HG03575 (cell line): ENCODE data around the gene ZNF500.

Source experiments
- ATAC-seq: cut with Tn5 transposase; IDR thresholded peaks from one replicate; pipeline ENCODE4 v1.9.1; 2021; ENCODE audit not compliant: unreplicated experiment, insufficient number of reproducible peaks, low FRiP score; ENCODE audit errors: extremely low read depth

ZNF500 gene

GRCh38 chr16:4726616-4727015 is 40.3 kb downstream of the ZNF500 start:
- no peak for ATAC-seq

- ATAC-seq, result no peak
These were observed 42.2 kb downstream of the ZNF500 start for GRCh38 chr16:4724661-4725270.

- no peak for ATAC-seq
These were observed 43.7 kb downstream of the ZNF500 start for GRCh38 chr16:4723071-4723767.

- no peak for ATAC-seq
These were observed 48.5 kb downstream of the ZNF500 start for GRCh38 chr16:4718466-4718865.

GRCh38 chr16:4714996-4715395 is 52.0 kb downstream of the ZNF500 start:
- no peak for ATAC-seq

- ATAC-seq, result no peak
These were observed 53.1 kb downstream of the ZNF500 start for GRCh38 chr16:4713663-4714501.

GRCh38 chr16:4709481-4709880 is 57.5 kb downstream of the ZNF500 start:
- ATAC-seq, result no peak

GRCh38 chr16:4706871-4707270 is 60.1 kb downstream of the ZNF500 start:
- ATAC-seq, result no peak

- ATAC-seq, result no peak
These were observed 62.0 kb downstream of the ZNF500 start for GRCh38 chr16:4704913-4705312.

- no peak for ATAC-seq
These were observed 62.5 kb downstream of the ZNF500 start for GRCh38 chr16:4704491-4704890.

- ATAC-seq, result no peak
These were observed 63.1 kb downstream of the ZNF500 start for GRCh38 chr16:4703906-4704305.

GRCh38 chr16:4702466-4702808 is 64.5 kb downstream of the ZNF500 start:
- no peak for ATAC-seq

GRCh38 chr16:4701791-4702465 is 65.0 kb downstream of the ZNF500 start:
- no peak for ATAC-seq

- ATAC-seq, result no peak
These were observed 65.8 kb downstream of the ZNF500 start for GRCh38 chr16:4700997-4701743.

- ATAC-seq, result no peak
These were observed 66.5 kb downstream of the ZNF500 start for GRCh38 chr16:4700380-4700996.

- ATAC-seq, result no peak
These were observed 67.9 kb downstream of the ZNF500 start for GRCh38 chr16:4699046-4699556.

GRCh38 chr16:4698321-4699045 is 68.5 kb downstream of the ZNF500 start:
- no peak for ATAC-seq
